ENCODE measurements around the gene PKDREJ. TPM values are rescaled to one million over a fixed set of nuclear protein-coding genes. Genes with fewer than 3 reads are reported as not detected.

Gene PKDREJ
- total RNA-seq, 1 experiment from 2014 or later, result not detected

DNA sequence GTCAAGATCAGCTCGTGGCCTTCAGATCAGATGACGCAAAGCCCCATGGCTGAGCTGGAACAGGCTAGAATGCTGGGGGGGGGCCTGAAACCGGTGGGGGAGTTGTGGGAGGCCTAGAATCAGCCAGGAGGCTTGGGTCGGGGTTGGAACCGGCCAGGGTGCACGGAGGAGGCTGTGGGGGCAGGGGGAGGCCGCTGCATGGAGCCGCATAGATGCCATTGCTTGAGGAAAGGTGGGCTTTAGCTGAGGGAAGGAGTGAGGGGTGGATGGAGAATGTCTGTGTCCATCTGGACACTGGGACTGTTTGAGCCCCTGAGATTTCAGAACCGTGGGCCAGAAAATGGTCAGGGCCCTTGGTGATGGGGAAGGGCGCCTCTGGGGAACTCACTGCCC lies 38.2 kb downstream of the PKDREJ start:
- Histone ChIP-seq H3K27ac (ENCODE audit: low read depth, low read length) (no peak overlapping the region), H3K79me2 (ENCODE audit: insufficient read depth, low read length) (no peaks in the 10 kb centered on the region), H3K36me3 (ENCODE audit: control insufficient read depth in 1 of 2, insufficient read depth in 2 of 2, low read length in 2 of 2) (no peaks in the 10 kb centered on the region), H3K4me3 (replicated peaks in 1 of 2; ENCODE audit: low read depth in 1 of 2, low read length in 2 of 2) (no peak overlapping the region), H4K20me1 (ENCODE audit: insufficient read depth) (no peaks in the 10 kb centered on the region), H3K9me3 (ENCODE audit: control insufficient read depth in 1 of 2, insufficient read depth in 1 of 2, low read depth in 1 of 2, low read length in 2 of 2) (no peaks in the 10 kb centered on the region), H2AFZ (ENCODE audit: low read depth, low read length, poor library complexity, severe bottlenecking) (no peak overlapping the region), H3K9ac (ENCODE audit: low read length) (no peak overlapping the region), H3K9me2 (ENCODE audit: insufficient read depth) (no peaks in the 10 kb centered on the region), H3K4me1 (ENCODE audit: control insufficient read depth in 1 of 2, insufficient read depth in 2 of 2, low read length in 2 of 2) (no peaks in the 10 kb centered on the region), H3K4me2 (ENCODE audit: low read length) (no peak overlapping the region), H3K27me3 (ENCODE audit: insufficient read depth, low read length) (no peaks in the 10 kb centered on the region)
- DNase-seq (ENCODE audit: low read depth, low spot score) (no peak), ATAC-seq (no peak)
- intact Hi-C loops (cut with micrococcal nuclease), result no loop called here
- TF ChIP-seq EZH2phosphoT487 (IDR thresholded peaks at IDR 0.05; ENCODE audit: borderline replicate concordance), result no peak
- TF ChIP-seq MAX (IDR thresholded peaks at IDR 0.05), result no peak
- TF ChIP-seq SIN3A (IDR thresholded peaks at IDR 0.05; ENCODE audit: low read depth), result no peak
- TF ChIP-seq EZH2 (IDR thresholded peaks at IDR 0.05), result no peak
- TF ChIP-seq RAD21 (IDR thresholded peaks at IDR 0.05; ENCODE audit: low read depth), result no peak
- RAD21 ChIA-PET (ENCODE audit: low non-redundant PET in 1 of 2, low total read pairs in 2 of 2, uncharacterized antibody in 2 of 2, unreplicated experiment in 2 of 2), result no interaction called here
- BruUV-seq (replicated peaks), result no TSS peak
- CTCF ChIA-PET, result no interaction called here
- POLR2A ChIA-PET, result no interaction called here

DNA sequence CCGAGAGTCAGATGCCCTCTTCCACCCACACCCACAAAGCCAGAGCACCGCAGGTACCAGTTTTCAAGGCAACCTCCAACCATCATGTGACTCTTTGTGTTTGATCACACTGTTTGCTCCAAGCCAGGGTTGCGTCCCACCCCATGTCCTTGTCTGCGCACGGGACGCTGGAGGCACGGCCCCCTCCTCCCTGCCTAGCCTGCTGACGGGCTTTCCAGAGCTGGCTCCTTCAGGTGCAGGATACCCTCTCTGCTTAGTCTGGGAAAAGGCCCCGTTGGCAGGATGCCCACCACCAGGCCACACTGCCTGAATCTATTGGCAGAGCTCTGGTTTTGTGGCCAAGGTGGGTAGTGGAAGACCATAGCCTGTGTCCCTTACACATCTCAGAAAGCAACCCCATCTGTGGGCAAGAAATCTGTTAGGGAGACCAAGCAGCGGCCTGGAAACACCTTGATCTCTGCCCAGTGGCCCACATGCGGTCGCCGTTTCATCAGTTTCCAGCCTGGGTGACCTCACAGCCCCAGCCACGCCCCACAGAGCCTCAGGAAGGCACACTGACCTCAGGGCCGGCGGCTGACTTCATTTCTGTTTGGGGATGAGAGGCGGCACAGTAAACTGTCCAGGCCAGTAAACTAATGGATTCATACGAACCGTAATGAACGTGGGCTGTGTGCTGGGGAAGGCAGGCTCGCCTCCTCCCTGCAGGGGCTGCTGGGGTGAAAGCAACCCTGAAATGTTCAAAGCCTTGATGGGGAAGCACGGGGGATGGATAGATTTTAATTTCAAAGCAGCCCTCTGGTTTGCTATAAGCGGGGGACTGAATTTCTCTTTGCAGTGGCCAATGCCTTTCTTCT lies 38.9 kb downstream of the PKDREJ start:
- no peak for DNase-seq (ENCODE audit: low read depth, low spot score)
- intact Hi-C loops (cut with micrococcal nuclease), result no loop called here
- TF ChIP-seq CBX3 (IDR thresholded peaks at IDR 0.05; ENCODE audit: low read depth) (no peak), RAD21 (IDR thresholded peaks at IDR 0.05; ENCODE audit: low read depth) (no peak), ZFX (IDR thresholded peaks at IDR 0.05) (no peak), SRF (IDR thresholded peaks at IDR 0.05; ENCODE audit: low read depth) (no peak), SP1 (IDR thresholded peaks at IDR 0.05; ENCODE audit: low read depth) (no peak), CEBPB (IDR thresholded peaks at IDR 0.05; ENCODE audit: low read depth) (no peak), SIN3A (IDR thresholded peaks at IDR 0.05; ENCODE audit: low read depth) (no peak), EGR1 (IDR thresholded peaks at IDR 0.05; ENCODE audit: low read depth) (no peak), JUND (IDR thresholded peaks at IDR 0.05) (no peak), POLR2A (IDR thresholded peaks at IDR 0.05; ENCODE audit: borderline replicate concordance, extremely low read depth, insufficient read depth, insufficient read length) (no peak)
- TF ChIP-seq, protein P1, sequence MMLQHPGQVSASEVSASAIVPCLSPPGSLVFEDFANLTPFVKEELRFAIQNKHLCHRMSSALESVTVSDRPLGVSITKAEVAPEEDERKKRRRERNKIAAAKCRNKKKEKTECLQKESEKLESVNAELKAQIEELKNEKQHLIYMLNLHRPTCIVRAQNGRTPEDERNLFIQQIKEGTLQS (IDR thresholded peaks at IDR 0.05), result no peak
- Histone ChIP-seq H2AFZ (ENCODE audit: low read depth, low read length, poor library complexity, severe bottlenecking) (no peak overlapping the region), H3K4me2 (ENCODE audit: low read length) (no peak overlapping the region), H3K9me2 (ENCODE audit: insufficient read depth) (no peaks in the 10 kb centered on the region), H4K20me1 (ENCODE audit: insufficient read depth) (no peaks in the 10 kb centered on the region), H3K36me3 (ENCODE audit: control insufficient read depth in 1 of 2, insufficient read depth in 2 of 2, low read length in 2 of 2) (no peaks in the 10 kb centered on the region), H3K27me3 (ENCODE audit: insufficient read depth, low read length) (no peaks in the 10 kb centered on the region), H3K9ac (ENCODE audit: low read length) (no peak overlapping the region), H3K4me1 (ENCODE audit: control insufficient read depth in 1 of 2, insufficient read depth in 2 of 2, low read length in 2 of 2) (no peaks in the 10 kb centered on the region), H3K4me3 (replicated peaks in 1 of 2; ENCODE audit: low read depth in 1 of 2, low read length in 2 of 2) (no peak overlapping the region), H3K79me2 (ENCODE audit: insufficient read depth, low read length) (no peaks in the 10 kb centered on the region), H3K9me3 (ENCODE audit: control insufficient read depth in 1 of 2, insufficient read depth in 1 of 2, low read depth in 1 of 2, low read length in 2 of 2) (no peaks in the 10 kb centered on the region), H3K27ac (ENCODE audit: low read depth, low read length) (no peak overlapping the region)
- no TSS peak for BruUV-seq (replicated peaks)
- ChIA-PET POLR2A (no interaction called here), CTCF (no interaction called here), RAD21 (ENCODE audit: low non-redundant PET in 1 of 2, low total read pairs in 2 of 2, uncharacterized antibody in 2 of 2, unreplicated experiment in 2 of 2) (no interaction called here)
- no peak for ATAC-seq
